B cell (primary cell): ENCODE results near the gene PTRH2. TPM values are rescaled to one million over a fixed set of nuclear protein-coding genes. Genes with fewer than 3 reads are reported as not detected.

Experiments
- ATAC-seq: fragments of 200-7000 bp; cut with Tn5 transposase; one replicate; pipeline ENCODE4 v1.10.0; 2021; ENCODE audit warnings: low read depth, mild to moderate bottlenecking, moderate number of reproducible peaks, moderate library complexity
- CTCF ChIA-PET: fragments of 350-600 bp; sonication (Branson Sonifier 250); formaldehyde crosslinking; loops from one replicate; lab custom pipeline; 2021; ENCODE audit warnings: antibody characterized with exemption, inconsistent platforms; lab: Charles Lee
- POLR2A ChIA-PET: fragments of 350-600 bp; sonication (Branson Sonifier 250); formaldehyde crosslinking; loops from one replicate; lab custom pipeline; 2021; ENCODE audit warnings: antibody characterized with exemption; lab: Charles Lee
- DNase-seq: peaks from one replicate; pipeline ENCODE4 v3.0.0; 2013
- H2AFZ ChIP-seq: 2 replicates; pipeline ENCODE4 v1.6.1; 2012; ENCODE audit warnings: mild to moderate bottlenecking, low read depth, low read length; ENCODE audit not compliant: insufficient read depth, poor library complexity, severe bottlenecking
- H3K27ac ChIP-seq, 2 donors: 1 replicate in 1 of 2; 2 replicates in 1 of 2; pipeline ENCODE4 v1.5.1; 2012 to 2013; ENCODE audit warnings: low read length in 2 of 2, mild to moderate bottlenecking in 2 of 2, moderate library complexity in 1 of 2
- H3K27me3 ChIP-seq, 4 experiments: fragments of 200-600 bp in 1 of 4; sonication (generic) in 1 of 4; replicated peaks in 1 of 4; 1 replicate in 2 of 4; 2 replicates in 2 of 4; pipeline versions ENCODE4 v1.6.1 to v1.7.0; 2013 to 2016; ENCODE audit warnings: low read length in 3 of 4, mild to moderate bottlenecking in 2 of 4, mixed read lengths in 1 of 4, moderate library complexity in 1 of 4; ENCODE audit not compliant: insufficient read depth in 4 of 4, control insufficient read depth in 3 of 4; ENCODE audit errors: control extremely low read depth in 1 of 4
- H3K36me3 ChIP-seq, 2 experiments: replicated peaks in 1 of 2; 1 replicate in 1 of 2; 2 replicates in 1 of 2; pipeline versions ENCODE4 v1.6.1 to v1.7.1; 2013; ENCODE audit warnings: low read length in 1 of 2; ENCODE audit not compliant: insufficient read depth in 2 of 2, control insufficient read depth in 1 of 2; ENCODE audit errors: control extremely low read depth in 1 of 2, extremely low read depth in 1 of 2
- H3K4me1 ChIP-seq, 2 donors: fragments of 200-600 bp in 1 of 2; sonication (generic) in 1 of 2; 1 replicate in 1 of 2; 2 replicates in 1 of 2; pipeline versions ENCODE4 v1.5.1 to v1.6.1; 2013 to 2017; ENCODE audit warnings: low read length in 2 of 2; ENCODE audit not compliant: control insufficient read depth in 2 of 2, insufficient read depth in 2 of 2
- H3K4me2 ChIP-seq: replicated peaks from 2 replicates; pipeline ENCODE3; 2012; ENCODE audit warnings: mild to moderate bottlenecking, low read depth, low read length; ENCODE audit not compliant: poor library complexity, severe bottlenecking
- H3K4me3 ChIP-seq, 5 experiments: fragments of 200-600 bp in 1 of 5; sonication (generic) in 1 of 5; 1 replicate in 3 of 5; 2 replicates in 2 of 5; pipeline versions ENCODE4 v1.5.1 to v1.7.0; 2011 to 2016; ENCODE audit warnings: low read length in 4 of 5, mild to moderate bottlenecking in 4 of 5, low read depth in 2 of 5, control low read depth in 1 of 5, moderate library complexity in 1 of 5; ENCODE audit not compliant: insufficient read depth in 1 of 5; ENCODE audit errors: control extremely low read depth in 1 of 5, extremely low read depth in 1 of 5
- H3K79me2 ChIP-seq: fragments of 200-600 bp; sonication (generic); one replicate; pipeline ENCODE4 v1.6.0; 2016; ENCODE audit warnings: low read length; ENCODE audit not compliant: control insufficient read depth, insufficient read depth
- H3K9ac ChIP-seq: fragments of 200-600 bp; sonication (generic); 2 replicates; pipeline ENCODE4 v1.6.1; 2017; ENCODE audit warnings: mild to moderate bottlenecking, low read length, moderate library complexity
- H3K9me3 ChIP-seq, 3 donors: one replicate each; pipeline versions ENCODE4 v1.6.1 to v1.7.1; 2013; ENCODE audit warnings: low read length in 2 of 3; ENCODE audit not compliant: control insufficient read depth in 2 of 3, insufficient read depth in 1 of 3; ENCODE audit errors: control extremely low read depth in 1 of 3
- H4K20me1 ChIP-seq: 2 replicates; pipeline ENCODE4 v1.6.0; 2012; ENCODE audit warnings: mild to moderate bottlenecking, low read length; ENCODE audit not compliant: insufficient read depth, control insufficient read depth, poor library complexity, severe bottlenecking
- H3K27ac Mint-ChIP-seq: one replicate; pipeline ENCODE4 v1.8.0; 2021; ENCODE audit warnings: mixed read lengths
- H3K27me3 Mint-ChIP-seq: one replicate; pipeline ENCODE4 v1.8.0; 2021; ENCODE audit warnings: mixed read lengths
- H3K4me1 Mint-ChIP-seq: one replicate; pipeline ENCODE4 v1.8.0; 2021; ENCODE audit warnings: mixed read lengths
- H3K4me3 Mint-ChIP-seq: one replicate; pipeline ENCODE4 v1.8.0; 2021; ENCODE audit warnings: mixed read lengths
- H3K9me3 Mint-ChIP-seq: one replicate; pipeline ENCODE4 v1.8.0; 2022; ENCODE audit warnings: mixed read lengths; ENCODE audit not compliant: insufficient read depth
- CTCF ChIP-seq: fragments of 200-600 bp; IDR thresholded peaks from one replicate; pipeline ENCODE4 v1.8.0; 2022; ENCODE audit warnings: antibody characterized with exemption, mild to moderate bottlenecking
- EZH2 ChIP-seq: IDR thresholded peaks from 2 replicates; pipeline ENCODE4 v1.6.1; 2012; ENCODE audit warnings: borderline replicate concordance, low read depth, mild to moderate bottlenecking, moderate library complexity, low read length; ENCODE audit not compliant: insufficient read depth, poor library complexity, severe bottlenecking
- WGBS: methylation state at CpG from one replicate; pipeline ENCODE4 v1.1.5; 2013; ENCODE audit warnings: missing lambda C conversion rate; ENCODE audit not compliant: insufficient coverage; 5-methylcytosine and 5-hydroxymethylcytosine counted together
- intact Hi-C: fragments of 100-400 bp; cut with micrococcal nuclease; formaldehyde crosslinking; loops from one replicate; pipeline ENCODE4 v1.10.0; 2022
- polyA plus RNA-seq: library from polyadenylated mRNA; depleted of rRNA; stranded (reverse); fragments of >200 nt; gene quantifications from 2 replicates; pipeline ENCODE4 v1.2.3, GENCODE V29; 2012
- total RNA-seq, 2 donors: library from RNA; stranded (reverse); fragments of 120-200 nt in 1 of 2; gene quantifications; 1 replicate in 1 of 2; 2 replicates in 1 of 2; pipeline versions ENCODE4 v1.2.3 to v1.2.4, GENCODE V29; 2013 to 2022

PTRH2 gene
- total and polyA plus RNA-seq, 2 donors (not counting 1 experiment from before 2014, with no cell fraction given): 7.1 to 22.7 TPM

- Mint-ChIP-seq H3K27ac (no peak overlapping the region), H3K4me3 (no peak overlapping the region), H3K9me3 (no peaks in the 10 kb centered on the region), H3K27me3 (no peaks in the 10 kb centered on the region), H3K4me1 (no peaks in the 10 kb centered on the region)
- H3K36me3 ChIP-seq: peaks cover 9 to 15% of the 10 kb centered on the region in 2 experiments
- H3K27me3 ChIP-seq: no peaks in the 10 kb centered on the region
- TF ChIP-seq EZH2: no peak
- no peak for TF ChIP-seq CTCF
- CTCF ChIA-PET: interaction anchor here (0.7 to 1.1 kb wide), 5 partner anchors 9 to 303 kb away, joined by 3 to 5 read pairs (median 3); no protein-coding TSS in a partner anchor
- no peak overlapping the region for H2AFZ ChIP-seq
- DNase-seq: no peak
- H3K27ac ChIP-seq: no peak overlapping the region
- no peaks in the 10 kb centered on the region for H3K9me3 ChIP-seq
- no peak overlapping the region for H3K4me3 ChIP-seq
- H4K20me1 ChIP-seq: peaks cover 5% of the 10 kb centered on the region
- WGBS: 100% methylated on average over 2 of the region's 5 CpGs
- no peaks in the 10 kb centered on the region for H3K4me1 ChIP-seq
- no peak for ATAC-seq
- POLR2A ChIA-PET: interaction anchor here (0.8 kb wide), 1 partner anchor 14 kb away, joined by 6 read pairs; no protein-coding TSS in a partner anchor
- H3K4me2 ChIP-seq: no peak overlapping the region
- H3K79me2 ChIP-seq: peaks cover 5% of the 10 kb centered on the region
- intact Hi-C loops: no loop called here
- no peak overlapping the region for H3K9ac ChIP-seq
Observed at GRCh38 chr17:59734226-59734625, 27.0 kb upstream of the PTRH2 start.

- intact Hi-C loops: no loop called here
- no peaks in the 10 kb centered on the region for H3K27me3 Mint-ChIP-seq
- ChIA-PET CTCF (interaction anchor here (0.7 to 1.1 kb wide), 6 partner anchors 8 to 423 kb away, joined by 3 to 5 read pairs (median 4); no protein-coding TSS in a partner anchor), POLR2A (interaction anchor here (0.5 kb wide), 1 partner anchor 11 kb away, joined by 7 read pairs; no protein-coding TSS in a partner anchor)
- WGBS: no CpG with 5 or more reads among the region's 2 CpGs
- no peaks in the 10 kb centered on the region for H3K9me3 ChIP-seq
- no peak overlapping the region for H3K4me3 ChIP-seq
- no peak overlapping the region for H3K4me2 ChIP-seq
- peaks cover 5% of the 10 kb centered on the region for H4K20me1 ChIP-seq
- DNase-seq (no peak), ATAC-seq (no peak)
- TF ChIP-seq CTCF (no peak), EZH2 (no peak)
- no peak overlapping the region for H3K9ac ChIP-seq
- no peaks in the 10 kb centered on the region for H3K4me1 Mint-ChIP-seq
- no peak overlapping the region for H2AFZ ChIP-seq
- H3K9me3 Mint-ChIP-seq: no peaks in the 10 kb centered on the region
- H3K4me3 Mint-ChIP-seq: no peak overlapping the region
- H3K27ac ChIP-seq: no peak overlapping the region
- no peaks in the 10 kb centered on the region for H3K27me3 ChIP-seq
- no peak overlapping the region for H3K27ac Mint-ChIP-seq
- H3K4me1 ChIP-seq: no peaks in the 10 kb centered on the region
- peaks cover 9 to 15% of the 10 kb centered on the region in 2 experiments for H3K36me3 ChIP-seq
- H3K79me2 ChIP-seq: peaks cover 9% of the 10 kb centered on the region
Observed at GRCh38 chr17:59733697-59734096, 26.5 kb upstream of the PTRH2 start.
